Stomach (tissue), 4 donors: ENCODE results near the gene CNTN4.

Source experiments
- CTCF ChIP-seq, 7 experiments: fragments of 450-650 bp in 4 of 7; fragments of 200-600 bp in 3 of 7; sonication (generic) in 3 of 7; IDR thresholded peaks; one replicate each; pipeline ENCODE4 v1.5.1; 2016 to 2019; ENCODE audit warnings: antibody characterized with exemption in 7 of 7, control low read depth in 2 of 7, mild to moderate bottlenecking in 1 of 7
- EP300 ChIP-seq: sonication (generic); formaldehyde crosslinking; IDR thresholded peaks from one replicate; pipeline ENCODE4 v1.6.1; 2017; ENCODE audit warnings: antibody characterized with exemption
- POLR2A ChIP-seq, 4 donors: fragments of 450-650 bp; IDR thresholded peaks; one replicate each; pipeline ENCODE4 v1.6.1; 2016; ENCODE audit warnings: antibody characterized with exemption in 4 of 4, control low read depth in 2 of 4, mild to moderate bottlenecking in 1 of 4, moderate library complexity in 1 of 4
- POLR2AphosphoS5 ChIP-seq, 3 donors: sonication (generic); formaldehyde crosslinking; IDR thresholded peaks; one replicate each; pipeline ENCODE4 v1.6.1; 2016; ENCODE audit warnings: antibody characterized with exemption in 3 of 3

DNA sequence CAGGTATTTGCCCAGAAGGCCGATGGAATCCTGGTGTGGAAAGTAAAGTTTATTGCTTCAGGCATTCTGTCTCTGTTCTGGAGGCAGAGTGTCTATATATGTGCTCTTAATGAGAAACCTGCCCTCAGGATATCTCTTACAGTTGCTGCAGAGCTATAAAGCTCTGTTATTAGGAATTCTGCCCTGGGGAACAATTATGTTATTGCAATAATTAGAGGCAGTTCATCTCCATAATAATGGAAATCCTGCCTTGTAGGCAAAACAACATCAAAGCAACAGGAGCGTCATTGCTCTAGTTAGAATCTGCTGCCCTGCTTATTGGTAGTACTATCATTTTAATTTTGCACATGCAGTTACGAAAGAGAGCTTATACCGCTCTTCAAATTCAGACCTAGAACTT is 835.9 kb downstream of the CNTN4 start:
- TF ChIP-seq POLR2A (IDR thresholded peaks at IDR 0.05) (no peak), CTCF (IDR thresholded peaks at IDR 0.05) (no peak), POLR2AphosphoS5 (IDR thresholded peaks at IDR 0.05) (no peak), EP300 (no peak)
